Activated naive CD4-positive, alpha-beta T cell treated with anti-CD3 and anti-CD28 coated beads for 36 hours (primary cell): ENCODE measurements around the gene KRTAP13-3. TPM values are rescaled to one million over a fixed set of nuclear protein-coding genes. Genes with fewer than 3 reads are reported as not detected.
A peak's percentile ranks its signal among the peaks of the same experiment; 100 is the strongest.

ENCODE experiments used
- CTCF ChIA-PET: fragments of 350-600 bp; sonication (Branson Sonifier 250); formaldehyde crosslinking; loops from one replicate; lab custom pipeline; 2021; ENCODE audit warnings: antibody characterized with exemption; lab: Charles Lee
- DNase-seq: peaks from one replicate; pipeline ENCODE4 v3.0.0-alpha.2; 2020
- H3K27ac Mint-ChIP-seq: one replicate; pipeline ENCODE4 v1.8.0; 2021; ENCODE audit warnings: mild to moderate bottlenecking, mixed read lengths
- H3K27me3 Mint-ChIP-seq: one replicate; pipeline ENCODE4 v1.8.0; 2021; ENCODE audit warnings: low read depth, mixed read lengths
- H3K36me3 Mint-ChIP-seq: one replicate; pipeline ENCODE4 v1.8.0; 2021; ENCODE audit warnings: low read depth, mixed read lengths
- H3K4me1 Mint-ChIP-seq: one replicate; pipeline ENCODE4 v1.8.0; 2021; ENCODE audit warnings: low read depth, mixed read lengths
- H3K4me3 Mint-ChIP-seq: one replicate; pipeline ENCODE4 v1.8.0; 2021; ENCODE audit warnings: mild to moderate bottlenecking, moderate library complexity, mixed read lengths
- H3K9me3 Mint-ChIP-seq: one replicate; pipeline ENCODE4 v1.8.0; 2021; ENCODE audit warnings: mixed read lengths
- intact Hi-C: fragments of 100-400 bp; cut with micrococcal nuclease; formaldehyde crosslinking; loops from one replicate; pipeline ENCODE4 v1.15.1; 2023
- total RNA-seq, 2 experiments: library from RNA; stranded (reverse); gene quantifications; one replicate each; pipeline ENCODE4 v1.2.3, GENCODE V29; 2021

Gene KRTAP13-3
- total RNA-seq, 2 experiments from 2014 or later, result not detected

DNA sequence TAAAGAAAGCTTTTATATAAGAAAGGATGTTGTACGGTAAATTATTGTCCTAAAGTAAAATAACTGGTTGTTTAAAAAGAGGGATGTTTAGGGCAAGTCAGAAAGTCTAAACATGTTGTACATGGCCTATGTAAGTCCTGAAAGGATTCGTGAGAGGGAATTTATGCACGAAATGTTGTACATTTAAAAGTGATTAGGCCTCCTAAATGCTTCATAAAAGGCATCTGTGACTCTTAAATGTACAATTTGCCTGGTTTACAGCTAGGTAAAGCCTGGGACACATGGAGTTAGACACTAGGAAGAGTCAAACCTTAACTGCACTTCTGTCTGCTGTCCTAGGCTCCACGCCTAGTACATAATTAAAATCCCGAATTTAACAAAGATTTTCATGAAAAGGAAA, 9.7 kb downstream of the KRTAP13-3 start:
- H3K36me3 Mint-ChIP-seq, result no peaks in the 10 kb centered on the region
- no peak for DNase-seq
- CTCF ChIA-PET, result no interaction called here
- intact Hi-C loops, result no loop called here
- H3K27ac Mint-ChIP-seq, result no peak overlapping the region
- no peaks in the 10 kb centered on the region for H3K4me1 Mint-ChIP-seq
- H3K4me3 Mint-ChIP-seq, result no peak overlapping the region
- H3K9me3 Mint-ChIP-seq, result peaks cover 6% of the 10 kb centered on the region
- H3K27me3 Mint-ChIP-seq, result peaks cover 4% of the 10 kb centered on the region

DNA sequence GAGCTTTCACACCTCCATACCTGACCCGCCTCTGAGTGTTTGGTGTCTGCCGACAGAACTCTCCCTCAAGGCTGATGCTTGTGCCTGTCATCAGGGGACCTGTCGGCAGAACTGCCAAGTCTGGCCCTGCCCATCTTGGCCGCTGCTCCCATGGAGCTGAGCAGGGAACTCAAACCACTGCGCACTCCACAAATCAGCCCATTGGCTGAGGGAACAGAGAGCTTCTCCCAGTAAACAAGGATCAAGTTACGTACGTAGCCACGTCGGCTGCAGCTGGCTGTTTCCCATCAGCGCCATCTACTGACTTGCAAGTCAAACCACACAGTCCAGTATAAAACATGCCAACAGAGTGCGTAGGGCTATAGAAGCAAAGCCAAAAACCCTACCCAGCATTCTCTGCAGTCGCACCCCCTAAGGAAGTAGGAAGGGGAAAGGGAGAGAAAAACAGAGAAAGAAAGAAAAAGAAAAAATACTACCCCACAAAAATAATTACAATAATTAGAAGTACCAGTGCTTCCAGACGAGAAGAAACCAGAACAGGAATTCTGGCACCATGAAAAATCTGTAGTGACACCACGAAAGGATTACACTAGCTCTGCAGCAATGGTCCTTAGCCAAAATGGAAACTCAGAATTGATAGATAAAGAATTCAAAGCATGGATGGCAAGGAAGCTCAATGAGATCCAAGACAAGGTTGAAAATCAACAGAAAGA, 16.8 kb downstream of the KRTAP13-3 start:
- H3K4me3 Mint-ChIP-seq, result no peak overlapping the region
- CTCF ChIA-PET, result interaction anchor here (0.6 to 0.9 kb wide), 2 partner anchors 25 to 738 kb away, joined by 3 to 4 read pairs; no protein-coding TSS in a partner anchor
- intact Hi-C loops, result no loop called here
- no peaks in the 10 kb centered on the region for H3K36me3 Mint-ChIP-seq
- peaks cover 8% of the 10 kb centered on the region for H3K9me3 Mint-ChIP-seq
- H3K27ac Mint-ChIP-seq, result no peak overlapping the region
- H3K27me3 Mint-ChIP-seq, result peaks cover 12% of the 10 kb centered on the region
- H3K4me1 Mint-ChIP-seq, result no peaks in the 10 kb centered on the region
- peak; percentile 23 for DNase-seq

DNA sequence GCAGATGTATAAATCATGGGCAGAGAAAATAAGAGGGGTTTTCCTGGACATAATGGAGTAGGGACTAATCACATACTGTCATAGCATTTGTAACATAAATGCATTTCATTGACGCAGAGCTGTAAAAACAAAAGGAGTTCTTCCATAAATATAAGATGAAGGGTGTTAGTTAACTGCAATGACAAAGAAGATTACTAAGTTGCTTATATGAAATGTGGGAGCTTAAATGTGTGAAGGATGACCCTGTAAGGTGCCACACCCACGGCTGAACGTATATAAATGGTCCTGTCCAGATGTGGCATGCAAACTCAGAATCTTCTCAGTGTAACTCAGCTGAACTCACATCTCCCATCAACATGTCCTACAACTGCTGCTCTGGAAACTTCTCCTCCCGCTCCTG, 30.0 kb downstream of the KRTAP13-3 start, which contains the start of gene KRTAP13-1:
Gene KRTAP13-1, plus strand, starts transcription at position 301 of the 400 bp plus-strand sequence. Its CDS starts 56 bp downstream, at position 357.
- Mint-ChIP-seq H3K27ac (no peak within 1 kb of the TSS), H3K4me3 (no peak within 1 kb of the TSS), H3K27me3 (peaks cover 4% of the 10 kb centered on the region), H3K36me3 (no peaks in the 10 kb centered on the region), H3K4me1 (no peaks in the 10 kb centered on the region), H3K9me3 (no peaks in the 10 kb centered on the region)
- intact Hi-C loops, result no loop called here
- CTCF ChIA-PET, result no interaction called here
- no peak for DNase-seq

DNA sequence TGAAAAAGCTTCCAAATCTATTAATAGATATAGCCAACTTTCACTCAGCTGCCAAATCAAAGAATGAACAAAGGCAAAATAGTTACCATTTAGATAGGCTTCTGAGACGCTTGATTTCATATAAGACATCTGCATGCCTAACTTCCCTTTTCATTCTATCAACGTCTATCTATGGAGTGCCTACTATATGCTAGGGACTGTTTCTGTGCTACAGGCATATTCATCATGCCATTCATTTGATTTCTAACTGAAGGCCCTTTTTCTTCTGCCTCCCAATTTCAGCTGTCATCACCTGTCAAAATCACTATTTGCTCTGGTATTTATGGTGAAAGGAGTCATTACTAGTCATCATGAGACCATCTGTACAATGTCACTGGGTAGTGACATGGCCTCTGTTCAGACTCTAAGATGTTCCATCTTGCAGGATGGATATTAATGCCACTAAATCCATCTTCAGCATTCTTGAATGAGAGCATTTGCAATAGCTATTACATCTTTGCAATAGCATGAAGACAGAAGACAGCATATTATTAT, 34.2 kb downstream of the KRTAP13-3 start:
- Mint-ChIP-seq H3K4me1 (no peaks in the 10 kb centered on the region), H3K36me3 (no peaks in the 10 kb centered on the region), H3K9me3 (peaks cover 3% of the 10 kb centered on the region), H3K27me3 (no peaks in the 10 kb centered on the region), H3K27ac (no peak overlapping the region), H3K4me3 (no peak overlapping the region)
- DNase-seq, result no peak
- intact Hi-C loops, result no loop called here
- CTCF ChIA-PET, result no interaction called here

DNA sequence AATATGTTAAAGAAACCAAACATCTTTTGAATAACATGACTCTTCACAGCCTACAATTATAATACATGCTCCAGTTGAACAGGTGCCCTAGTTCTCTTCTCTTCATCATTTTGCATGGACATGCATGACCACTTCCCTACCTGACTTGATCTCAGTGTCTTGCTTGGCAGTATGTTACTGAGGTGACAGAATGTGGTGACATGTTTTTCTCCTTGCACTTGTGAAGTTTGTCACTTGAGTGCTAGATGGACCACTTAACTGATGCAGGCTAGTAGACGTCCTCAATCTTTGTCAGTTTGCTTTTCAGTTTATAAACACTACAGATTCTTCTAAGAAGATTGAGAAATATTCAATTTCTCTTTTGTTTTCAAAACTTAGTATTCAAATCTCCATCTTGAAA, 43.5 kb downstream of the KRTAP13-3 start:
- CTCF ChIA-PET, result no interaction called here
- H3K27me3 Mint-ChIP-seq, result peaks cover 9% of the 10 kb centered on the region
- no peak for DNase-seq
- intact Hi-C loops, result no loop called here
- no peak overlapping the region for H3K4me3 Mint-ChIP-seq
- no peaks in the 10 kb centered on the region for H3K9me3 Mint-ChIP-seq
- H3K27ac Mint-ChIP-seq, result no peak overlapping the region
- H3K36me3 Mint-ChIP-seq, result no peaks in the 10 kb centered on the region
- no peaks in the 10 kb centered on the region for H3K4me1 Mint-ChIP-seq

Other genes with a start within 250 kb of the KRTAP13-3 start
- not detected for gene CLDN8, start 209.8 kb downstream of the KRTAP13-3 start, total RNA-seq
- gene KRTAP24-1, start 143.0 kb downstream of the KRTAP13-3 start, total RNA-seq, result not detected
- not detected for gene KRTAP25-1, start 136.4 kb downstream of the KRTAP13-3 start, total RNA-seq
- gene KRTAP26-1, start 105.6 kb downstream of the KRTAP13-3 start, total RNA-seq, result not detected
- gene KRTAP27-1, start 88.2 kb downstream of the KRTAP13-3 start, total RNA-seq, result not detected
- gene KRTAP23-1, start 77.3 kb downstream of the KRTAP13-3 start, total RNA-seq, result not detected
- not detected for gene KRTAP13-2, start 53.7 kb downstream of the KRTAP13-3 start, total RNA-seq
- not detected for gene KRTAP13-1, start 29.9 kb downstream of the KRTAP13-3 start, total RNA-seq
- not detected for gene KRTAP13-4, start 4.3 kb upstream of the KRTAP13-3 start, total RNA-seq
- gene KRTAP15-1, start 14.3 kb upstream of the KRTAP13-3 start, total RNA-seq, result not detected
- not detected for gene KRTAP19-1, start 54.4 kb upstream of the KRTAP13-3 start, total RNA-seq
- not detected for gene KRTAP19-2, start 61.5 kb upstream of the KRTAP13-3 start, total RNA-seq
- gene KRTAP19-3, start 66.1 kb upstream of the KRTAP13-3 start, total RNA-seq, result not detected
- gene KRTAP19-4, start 71.2 kb upstream of the KRTAP13-3 start, total RNA-seq, result not detected
- gene KRTAP19-5, start 76.2 kb upstream of the KRTAP13-3 start, total RNA-seq, result not detected
- not detected for gene KRTAP19-6, start 115.9 kb upstream of the KRTAP13-3 start, total RNA-seq
- not detected for gene KRTAP19-7, start 135.4 kb upstream of the KRTAP13-3 start, total RNA-seq
- not detected for gene KRTAP22-2, start 164.5 kb upstream of the KRTAP13-3 start, total RNA-seq
- not detected for gene KRTAP6-3, start 166.5 kb upstream of the KRTAP13-3 start, total RNA-seq
- not detected for gene KRTAP6-2, start 173.0 kb upstream of the KRTAP13-3 start, total RNA-seq
- gene KRTAP22-1, start 175.2 kb upstream of the KRTAP13-3 start, total RNA-seq, result not detected
- gene KRTAP6-1, start 188.0 kb upstream of the KRTAP13-3 start, total RNA-seq, result not detected
- gene KRTAP20-1, start 190.5 kb upstream of the KRTAP13-3 start, total RNA-seq, result not detected
- gene KRTAP20-4, start 194.7 kb upstream of the KRTAP13-3 start, total RNA-seq, result not detected
- gene KRTAP20-2, start 209.3 kb upstream of the KRTAP13-3 start, total RNA-seq, result not detected
- not detected for gene KRTAP20-3, start 216.9 kb upstream of the KRTAP13-3 start, total RNA-seq